Esophagus (tissue), 2 donors: ENCODE measurements around the gene DGCR6. TPM values are rescaled to one million over a fixed set of nuclear protein-coding genes. Genes with fewer than 3 reads are reported as not detected.
"Not testable (repeated sequence)": the region's sequence is repeated elsewhere in the genome, so short reads cannot be mapped to it uniquely, and the experiment has no call there.

Experiments used
- H3K27ac ChIP-seq, 2 donors: one replicate each; pipeline ENCODE4 v1.5.1; 2013; ENCODE audit warnings: low read depth in 2 of 2, mild to moderate bottlenecking in 2 of 2, inconsistent platforms in 1 of 2, low read length in 1 of 2, moderate library complexity in 1 of 2
- H3K27me3 ChIP-seq, 2 donors: one replicate each; pipeline ENCODE4 v1.6.1; 2013; ENCODE audit warnings: low read length in 2 of 2, control low read depth in 1 of 2, mild to moderate bottlenecking in 1 of 2; ENCODE audit not compliant: insufficient read depth in 2 of 2, control insufficient read depth in 1 of 2
- H3K36me3 ChIP-seq, 2 donors: one replicate each; pipeline ENCODE4 v1.6.1; 2013; ENCODE audit warnings: low read length in 1 of 2; ENCODE audit not compliant: control insufficient read depth in 2 of 2, insufficient read depth in 2 of 2
- H3K4me1 ChIP-seq, 2 donors: one replicate each; pipeline ENCODE4 v1.6.1; 2013; ENCODE audit warnings: low read length in 1 of 2; ENCODE audit not compliant: control insufficient read depth in 2 of 2, insufficient read depth in 2 of 2
- H3K4me3 ChIP-seq, 2 donors: one replicate each; pipeline ENCODE4 v1.5.1; 2013; ENCODE audit warnings: low read length in 2 of 2, mild to moderate bottlenecking in 2 of 2, low read depth in 1 of 2, moderate library complexity in 1 of 2
- H3K9me3 ChIP-seq, 2 donors: one replicate each; pipeline ENCODE4 v1.6.1; 2013; ENCODE audit warnings: mild to moderate bottlenecking in 2 of 2, low read depth in 1 of 2, low read length in 1 of 2, moderate library complexity in 1 of 2; ENCODE audit not compliant: control insufficient read depth in 2 of 2, insufficient read depth in 1 of 2
- WGBS, 2 donors: extraction: QIAGEN DNeasy Blood & Tissue Kit; methylation state at CpG; one replicate each; pipeline ENCODE4 v1.1.7; 2013; 5-methylcytosine and 5-hydroxymethylcytosine counted together
- polyA plus RNA-seq, 2 donors: library from polyadenylated mRNA; stranded (reverse); fragments of 200-250 nt; gene quantifications; one replicate each; pipeline ENCODE4 v1.2.3, GENCODE V29; 2013
- donor health status: healthy with polysubstance abuse.
- donor health status: Bipolar disorder and iron deficiency.

Gene DGCR6
- polyA plus RNA-seq, 2 donors, result 0.57 to 0.68 TPM

DNA sequence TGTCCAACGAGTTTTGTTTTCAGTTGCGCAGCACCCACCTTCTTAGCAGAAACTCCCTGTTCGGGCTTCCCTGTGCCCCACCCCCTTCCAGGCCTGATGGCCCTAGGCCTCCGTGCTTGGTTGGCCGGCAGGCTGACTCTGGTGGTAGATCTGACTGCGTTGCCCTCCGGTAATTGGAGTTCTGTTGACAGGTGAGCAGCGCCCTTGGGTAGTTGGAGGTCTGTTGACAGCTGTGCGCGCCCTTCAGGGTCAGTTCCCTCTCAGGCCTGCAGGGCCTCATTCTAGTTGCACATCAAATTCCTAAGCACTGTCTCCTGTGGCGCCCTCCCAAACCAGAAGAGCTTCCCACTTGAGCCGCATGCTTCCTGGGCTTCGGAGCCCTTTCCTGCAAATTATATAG is 776 bp downstream of the DGCR6 start:
- Histone ChIP-seq H3K4me3 (no peak overlapping the region), H3K36me3 (no peaks in the 10 kb centered on the region), H3K4me1 (no peaks in the 10 kb centered on the region), H3K27me3 (no peaks in the 10 kb centered on the region), H3K9me3 (no peaks in the 10 kb centered on the region), H3K27ac (no peak overlapping the region)
- 60 to 61% methylated on average over 2 to 6 of the region's 13 CpGs for WGBS, 2 donors

- no peak overlapping the region for H3K27ac ChIP-seq
- no peaks in the 10 kb centered on the region for H3K9me3 ChIP-seq
- no peak overlapping the region for H3K4me3 ChIP-seq
- 97% methylated on average over 3 of the region's 5 CpGs; no CpG with 5 or more reads in 1 of the 2 donors for whole genome bisulfite sequencing, 2 donors
- no peaks in the 10 kb centered on the region for H3K27me3 ChIP-seq
- no peaks in the 10 kb centered on the region for H3K4me1 ChIP-seq
- no peaks in the 10 kb centered on the region for H3K36me3 ChIP-seq
Measured at GRCh38 chr22:18909556-18909955, 3.4 kb downstream of the DGCR6 start.

- not testable (repeated sequence) for H3K4me1 ChIP-seq, H3K27ac ChIP-seq, H3K4me3 ChIP-seq, H3K9me3 ChIP-seq, H3K36me3 ChIP-seq, H3K27me3 ChIP-seq
- no CpG with 5 or more reads among the region's 2 CpGs for WGBS, 2 donors
Measured at GRCh38 chr22:18911535-18911934, 5.4 kb downstream of the DGCR6 start.

DNA sequence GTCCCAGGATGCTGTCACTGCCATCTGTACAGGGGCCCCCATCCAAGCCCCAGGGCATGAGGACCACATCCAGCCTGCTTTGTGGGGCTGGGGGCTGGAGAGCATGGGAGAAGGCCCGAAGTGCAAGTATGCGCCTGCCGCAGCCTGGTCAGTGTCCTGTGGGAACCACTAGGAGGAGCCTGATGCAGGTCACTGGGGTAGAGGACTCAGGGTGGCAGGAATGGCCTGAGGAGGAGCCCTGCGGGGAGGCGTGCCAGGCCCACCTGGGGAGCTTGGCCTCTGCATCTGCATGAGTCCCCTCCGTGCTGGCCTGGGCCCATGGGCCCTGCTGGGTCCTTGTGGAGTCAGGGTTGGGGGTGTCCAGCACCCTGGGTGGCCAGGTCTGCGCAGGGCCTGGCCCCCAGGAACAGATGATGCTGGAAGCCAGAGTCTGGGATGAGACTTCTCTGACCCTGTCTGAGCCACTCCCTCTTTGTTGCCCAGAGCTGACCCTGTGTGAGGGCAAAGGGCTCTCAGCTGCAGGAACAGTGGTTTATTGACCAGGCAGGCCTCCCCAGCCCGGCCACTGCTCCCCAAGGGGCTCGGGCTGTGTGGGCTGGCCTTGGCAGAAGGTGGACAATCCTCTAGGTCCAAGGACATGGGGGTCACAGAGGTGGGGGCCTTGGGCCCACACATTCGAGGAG is 6.3 kb downstream of the DGCR6 start:
- WGBS, 2 donors, result no CpG with 5 or more reads among the region's 10 CpGs

DNA sequence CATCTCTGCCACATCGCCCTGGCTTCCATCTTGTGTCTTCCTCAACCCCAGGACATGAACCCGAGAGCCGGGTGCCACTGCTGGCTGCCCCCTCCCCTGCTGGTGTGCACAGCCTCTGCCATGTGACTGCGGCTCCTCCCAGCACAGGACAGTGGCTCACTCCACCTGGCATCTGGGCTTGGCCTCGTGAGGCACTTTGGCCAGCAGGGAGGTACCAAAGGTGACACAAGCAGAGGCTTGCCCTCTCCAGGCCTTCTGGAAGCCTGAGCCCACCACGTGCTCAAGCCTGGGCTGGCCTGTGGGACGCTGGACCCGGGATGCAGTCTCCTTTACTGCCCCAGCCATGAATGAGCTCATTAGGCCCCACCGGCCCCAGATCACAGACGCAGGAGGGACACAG is 8.4 kb downstream of the DGCR6 start:
- H3K27me3 ChIP-seq, H3K9me3 ChIP-seq, H3K27ac ChIP-seq, H3K36me3 ChIP-seq, H3K4me3 ChIP-seq, H3K4me1 ChIP-seq: not testable (repeated sequence)
- WGBS, 2 donors, result no CpG with 5 or more reads among the region's 10 CpGs

More for the DNA sequence above, 6.3 kb downstream of the DGCR6 start:
- not testable (repeated sequence) for H3K36me3 ChIP-seq, H3K9me3 ChIP-seq, H3K27me3 ChIP-seq, H3K27ac ChIP-seq, H3K4me1 ChIP-seq, H3K4me3 ChIP-seq

GRCh38 chr22:18915550-18915949 is 9.4 kb downstream of the DGCR6 start:
- H3K9me3 ChIP-seq, H3K27me3 ChIP-seq, H3K4me3 ChIP-seq, H3K4me1 ChIP-seq, H3K27ac ChIP-seq, H3K36me3 ChIP-seq: not testable (repeated sequence)
- WGBS, 2 donors, result no CpG with 5 or more reads among the region's 9 CpGs

GRCh38 chr22:18917818-18918217 is 11.7 kb downstream of the DGCR6 start:
- H3K9me3 ChIP-seq, H3K4me1 ChIP-seq, H3K27me3 ChIP-seq, H3K4me3 ChIP-seq, H3K27ac ChIP-seq, H3K36me3 ChIP-seq: not testable (repeated sequence)
- WGBS, 2 donors, result 29 to 100% methylated on average over 1 of the region's 3 CpGs

GRCh38 chr22:18920257-18920902 is 14.3 kb downstream of the DGCR6 start:
- no CpG with 5 or more reads among the region's 12 CpGs for WGBS, 2 donors
- not testable (repeated sequence) for H3K4me3 ChIP-seq, H3K27ac ChIP-seq, H3K4me1 ChIP-seq, H3K36me3 ChIP-seq, H3K27me3 ChIP-seq, H3K9me3 ChIP-seq

DNA sequence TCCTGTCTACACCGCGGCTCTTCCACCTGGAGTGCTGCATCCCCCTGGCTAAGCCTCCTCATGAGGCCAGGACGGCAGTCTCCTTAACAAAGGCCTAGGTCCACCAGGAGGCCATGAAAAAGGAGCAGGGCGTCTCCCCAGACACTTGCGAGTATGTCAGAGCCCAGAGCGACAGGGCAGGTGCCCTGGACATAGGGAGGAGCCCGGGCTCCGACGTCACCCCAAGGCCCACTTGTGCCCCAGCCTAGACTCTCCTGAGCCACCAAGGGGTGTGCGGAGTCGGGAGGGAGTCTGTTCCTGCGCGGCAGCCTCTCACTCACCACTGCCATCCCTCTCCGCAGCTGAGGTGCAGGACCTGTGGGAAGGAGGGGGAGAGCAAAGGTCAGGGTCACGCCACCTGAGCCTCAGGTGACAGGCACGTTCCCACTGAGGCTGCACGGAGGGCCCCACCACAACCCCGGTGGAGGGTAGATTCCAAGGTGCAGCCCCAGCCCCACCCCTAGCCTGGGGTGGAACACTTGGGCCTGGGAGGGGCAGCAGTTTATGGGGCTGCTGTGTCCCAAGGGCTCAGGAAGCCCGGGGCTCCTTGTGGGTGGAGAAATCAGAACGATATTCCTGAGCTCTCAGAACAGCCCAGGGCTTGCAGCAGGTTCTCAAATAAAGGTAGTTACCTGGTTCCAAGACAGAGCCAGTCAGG is 19.4 kb downstream of the DGCR6 start:
- Histone ChIP-seq H3K27ac (no peak overlapping the region), H3K4me3 (no peak overlapping the region), H3K27me3 (no peaks in the 10 kb centered on the region), H3K4me1 (no peaks in the 10 kb centered on the region), H3K9me3 (no peaks in the 10 kb centered on the region), H3K36me3 (no peaks in the 10 kb centered on the region)
- WGBS, 2 donors, result no CpG with 5 or more reads among the region's 20 CpGs

DNA sequence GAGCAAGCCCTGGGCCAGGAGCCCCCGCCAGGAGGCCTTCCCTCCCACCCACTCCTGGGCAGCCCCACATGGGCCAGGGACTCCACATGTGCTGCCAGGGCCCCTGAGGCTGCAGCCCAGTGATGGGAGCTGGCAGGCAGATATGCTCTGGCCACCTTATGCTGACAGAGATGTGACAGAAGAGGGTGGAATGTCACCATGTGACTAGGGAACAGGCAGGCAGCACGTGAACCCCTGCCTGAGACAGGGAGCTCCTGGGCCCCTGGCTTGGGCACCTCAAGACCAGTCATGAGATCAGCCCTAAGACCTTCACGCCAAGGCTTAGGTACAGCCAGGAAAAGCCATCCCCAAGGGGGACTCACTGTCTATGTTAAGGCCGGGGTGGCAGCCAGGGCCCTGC is 20.9 kb downstream of the DGCR6 start:
- Histone ChIP-seq H3K9me3 (no peaks in the 10 kb centered on the region), H3K4me3 (no peak overlapping the region), H3K4me1 (no peaks in the 10 kb centered on the region), H3K27me3 (no peaks in the 10 kb centered on the region), H3K36me3 (no peaks in the 10 kb centered on the region), H3K27ac (no peak overlapping the region)
- no CpG with 5 or more reads among the region's 4 CpGs for WGBS, 2 donors
